Measurements from ENCODE around the gene FHAD1.
A peak's percentile ranks its signal among the peaks of the same experiment; 100 is the strongest.

Gene FHAD1

DNA sequence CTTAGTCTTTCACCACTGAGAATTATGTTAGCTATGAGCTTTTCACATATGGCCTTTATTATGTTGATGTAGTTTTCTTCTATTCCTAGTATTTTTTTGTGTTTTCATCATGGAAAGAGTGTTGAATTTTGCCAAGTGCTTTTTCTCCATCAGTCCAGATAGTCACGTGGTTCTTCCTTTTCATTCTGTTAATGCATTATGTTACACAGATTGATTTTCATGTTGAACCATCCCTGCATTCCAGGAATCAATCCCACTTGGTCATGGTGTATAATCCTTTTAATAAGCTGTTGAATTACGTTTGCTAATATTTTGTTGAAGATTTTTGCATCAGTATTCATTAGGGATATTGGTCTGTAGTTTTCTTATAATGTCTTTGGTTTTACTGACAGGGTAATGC is 17.7 kb downstream of the FHAD1 start:
- Histone ChIP-seq H3K4me2 (ENCODE audit: low read length) (no peak overlapping the region), H4K20me1 (ENCODE audit: control insufficient read depth, insufficient read depth, low read depth, low read length) (no peaks in the 10 kb centered on the region), H3K36me3 (ENCODE audit: control insufficient read depth, low read length) (no peaks in the 10 kb centered on the region), H3K9me3 (ENCODE audit: control insufficient read depth, insufficient read depth, low read length) (no peaks in the 10 kb centered on the region), H3K9me2 (replicated peaks; ENCODE audit: control insufficient read depth, low read length) (no peaks in the 10 kb centered on the region), H3K79me2 (ENCODE audit: control insufficient read depth, low read length) (no peaks in the 10 kb centered on the region), H3K4me1 (ENCODE audit: control insufficient read depth, low read length) (no peaks in the 10 kb centered on the region), H3F3A (ENCODE audit: control insufficient read depth, insufficient read depth) (no peaks in the 10 kb centered on the region), H3K27ac (ENCODE audit: low read depth, low read length) (no peak overlapping the region), H3K4me3 (ENCODE audit: low read length) (no peak overlapping the region), H3K27me3 (ENCODE audit: control insufficient read depth, low read length) (peaks cover 9% of the 10 kb centered on the region; the same call in 1 of the 2 replicates)
- TF ChIP-seq, protein P1, sequence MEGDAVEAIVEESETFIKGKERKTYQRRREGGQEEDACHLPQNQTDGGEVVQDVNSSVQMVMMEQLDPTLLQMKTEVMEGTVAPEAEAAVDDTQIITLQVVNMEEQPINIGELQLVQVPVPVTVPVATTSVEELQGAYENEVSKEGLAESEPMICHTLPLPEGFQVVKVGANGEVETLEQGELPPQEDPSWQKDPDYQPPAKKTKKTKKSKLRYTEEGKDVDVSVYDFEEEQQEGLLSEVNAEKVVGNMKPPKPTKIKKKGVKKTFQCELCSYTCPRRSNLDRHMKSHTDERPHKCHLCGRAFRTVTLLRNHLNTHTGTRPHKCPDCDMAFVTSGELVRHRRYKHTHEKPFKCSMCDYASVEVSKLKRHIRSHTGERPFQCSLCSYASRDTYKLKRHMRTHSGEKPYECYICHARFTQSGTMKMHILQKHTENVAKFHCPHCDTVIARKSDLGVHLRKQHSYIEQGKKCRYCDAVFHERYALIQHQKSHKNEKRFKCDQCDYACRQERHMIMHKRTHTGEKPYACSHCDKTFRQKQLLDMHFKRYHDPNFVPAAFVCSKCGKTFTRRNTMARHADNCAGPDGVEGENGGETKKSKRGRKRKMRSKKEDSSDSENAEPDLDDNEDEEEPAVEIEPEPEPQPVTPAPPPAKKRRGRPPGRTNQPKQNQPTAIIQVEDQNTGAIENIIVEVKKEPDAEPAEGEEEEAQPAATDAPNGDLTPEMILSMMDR (IDR thresholded peaks at IDR 0.05; ENCODE audit: low read depth, low read length, poor library complexity, severe bottlenecking) = no peak
- no peak for TF ChIP-seq EZH2phosphoT487 (IDR thresholded peaks at IDR 0.05; ENCODE audit: borderline replicate concordance, low read length)

DNA sequence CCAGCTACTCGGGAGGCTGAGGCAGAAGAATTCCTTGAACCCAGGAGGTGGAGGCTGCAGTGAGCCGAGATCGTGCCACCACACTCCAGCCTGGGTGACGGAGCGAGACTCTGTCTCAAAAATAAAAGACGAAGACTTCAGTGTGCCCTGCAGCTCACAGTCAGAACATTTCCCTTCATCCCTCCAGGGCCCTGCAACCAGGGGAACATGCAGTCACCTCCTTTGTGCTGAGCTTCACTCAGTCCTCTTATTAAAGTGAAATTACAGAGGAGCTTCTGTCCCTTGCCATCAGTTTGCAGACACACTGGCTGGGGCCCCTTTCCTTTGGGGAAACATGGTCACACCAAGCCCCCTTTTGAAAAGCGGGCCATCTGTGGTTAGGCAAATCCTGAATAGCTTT is 24.2 kb downstream of the FHAD1 start:
- Histone ChIP-seq H3F3A (ENCODE audit: control insufficient read depth, insufficient read depth) (no peaks in the 10 kb centered on the region), H3K36me3 (ENCODE audit: control insufficient read depth, low read length) (no peaks in the 10 kb centered on the region), H4K20me1 (ENCODE audit: control insufficient read depth, insufficient read depth, low read depth, low read length) (no peaks in the 10 kb centered on the region), H3K27me3 (ENCODE audit: control insufficient read depth, low read length) (no peaks in the 10 kb centered on the region; the same call in 1 of the 2 replicates), H3K4me2 (ENCODE audit: low read length) (no peak overlapping the region), H3K79me2 (ENCODE audit: control insufficient read depth, low read length) (no peaks in the 10 kb centered on the region), H3K27ac (ENCODE audit: low read depth, low read length) (no peak overlapping the region), H3K4me1 (ENCODE audit: control insufficient read depth, low read length) (no peaks in the 10 kb centered on the region), H3K9me2 (replicated peaks; ENCODE audit: control insufficient read depth, low read length) (no peaks in the 10 kb centered on the region), H3K4me3 (ENCODE audit: low read length) (no peak overlapping the region), H3K9me3 (ENCODE audit: control insufficient read depth, insufficient read depth, low read length) (no peaks in the 10 kb centered on the region)
- TF ChIP-seq EZH2phosphoT487 (IDR thresholded peaks at IDR 0.05; ENCODE audit: borderline replicate concordance, low read length) = no peak
- TF ChIP-seq, protein P1 (IDR thresholded peaks at IDR 0.05; ENCODE audit: low read depth, low read length, poor library complexity, severe bottlenecking) = no peak

DNA sequence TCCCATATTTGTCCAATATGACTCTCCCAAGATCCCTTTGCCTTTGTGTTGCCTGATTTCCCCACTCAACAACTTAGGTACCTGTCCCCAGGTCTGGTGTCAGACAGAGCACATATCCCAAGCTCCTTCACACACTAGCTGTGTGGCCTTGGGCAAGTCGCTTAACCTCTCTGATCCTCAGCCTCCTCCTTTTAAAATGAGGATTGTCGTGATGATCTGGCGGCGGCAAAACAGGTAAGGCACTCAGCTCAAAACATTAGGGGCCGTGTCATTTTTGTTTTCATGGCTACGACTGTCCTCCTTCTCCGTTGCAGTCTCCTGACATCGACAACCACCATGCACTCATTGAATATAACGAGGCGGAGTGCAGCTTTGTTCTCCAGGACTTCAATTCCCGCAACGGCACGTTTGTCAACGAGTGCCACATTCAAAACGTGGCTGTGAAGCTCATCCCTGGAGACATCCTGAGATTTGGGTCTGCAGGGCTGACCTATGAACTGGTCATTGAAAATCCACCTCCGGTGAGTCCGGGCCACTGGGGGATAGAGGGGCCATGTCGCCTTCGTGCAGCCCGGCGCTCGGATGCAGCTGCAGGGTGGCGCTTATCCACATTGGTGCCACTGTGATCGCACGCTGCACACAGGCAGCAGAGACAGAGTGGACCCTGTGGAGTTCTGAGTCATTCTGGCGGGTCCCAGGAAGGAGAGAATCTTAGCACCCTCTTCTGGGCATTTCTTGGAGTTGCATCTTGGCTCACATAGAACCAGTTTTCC is 25.2 kb downstream of the FHAD1 start:
- Histone ChIP-seq H3K4me1 (ENCODE audit: control insufficient read depth, low read length) (no peaks in the 10 kb centered on the region), H3K9me2 (replicated peaks; ENCODE audit: control insufficient read depth, low read length) (no peaks in the 10 kb centered on the region), H3K79me2 (ENCODE audit: control insufficient read depth, low read length) (no peaks in the 10 kb centered on the region), H3F3A (ENCODE audit: control insufficient read depth, insufficient read depth) (no peaks in the 10 kb centered on the region), H3K4me3 (ENCODE audit: low read length) (no peak overlapping the region), H3K4me2 (ENCODE audit: low read length) (no peak overlapping the region), H3K36me3 (ENCODE audit: control insufficient read depth, low read length) (no peaks in the 10 kb centered on the region), H3K27me3 (ENCODE audit: control insufficient read depth, low read length) (no peaks in the 10 kb centered on the region; the same call in 1 of the 2 replicates), H4K20me1 (ENCODE audit: control insufficient read depth, insufficient read depth, low read depth, low read length) (no peaks in the 10 kb centered on the region), H3K27ac (ENCODE audit: low read depth, low read length) (no peak overlapping the region), H3K9me3 (ENCODE audit: control insufficient read depth, insufficient read depth, low read length) (no peaks in the 10 kb centered on the region)
- TF ChIP-seq EZH2phosphoT487 (IDR thresholded peaks at IDR 0.05; ENCODE audit: borderline replicate concordance, low read length) = no peak
- TF ChIP-seq, protein P1 (IDR thresholded peaks at IDR 0.05; ENCODE audit: low read depth, low read length, poor library complexity, severe bottlenecking) = peak; percentile 68
